ENCODE results near the gene TRMT44. TPM values are rescaled to one million over a fixed set of nuclear protein-coding genes. Genes with fewer than 3 reads are reported as not detected.
"Not testable (repeated sequence)": the region's sequence is repeated elsewhere in the genome, so short reads cannot be mapped to it uniquely, and the experiment has no call there.

The TRMT44 gene
- total RNA-seq, 1 donor from 2014 or later = 7.4 TPM

GRCh38 chr4:8405516-8405875 is 35.1 kb upstream of the TRMT44 start:
- no peak for DNase-seq (ENCODE audit: low read depth in 2 of 2)

DNA sequence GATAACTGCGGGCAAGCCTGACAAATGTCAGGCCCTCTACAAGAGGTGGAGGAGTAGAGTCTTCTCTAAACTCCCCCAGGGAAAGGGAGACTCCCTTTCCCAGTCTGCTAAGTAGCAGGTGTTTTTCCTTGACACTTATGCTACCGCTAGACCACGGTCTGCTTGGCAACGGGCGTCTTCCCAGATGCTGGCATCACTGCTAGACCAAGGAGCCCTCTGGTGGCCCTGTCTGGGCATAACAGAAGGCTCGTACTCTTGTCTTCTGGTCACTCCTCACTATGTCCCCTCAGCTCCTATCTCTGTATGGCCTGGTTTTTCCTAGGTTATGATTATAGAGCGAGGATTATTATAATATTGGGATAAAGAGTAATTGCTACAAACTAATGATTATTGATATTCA is 33.7 kb upstream of the TRMT44 start:
- peak in 1 of 2 donors; percentile 32 for DNase-seq (ENCODE audit: low read depth in 2 of 2)

- DNase-seq (ENCODE audit: low read depth in 2 of 2) = no peak
These were observed 33.3 kb upstream of the TRMT44 start for GRCh38 chr4:8407316-8407715.

GRCh38 chr4:8407756-8408155 is 32.8 kb upstream of the TRMT44 start:
- no peak for DNase-seq (ENCODE audit: low read depth in 2 of 2)

DNA sequence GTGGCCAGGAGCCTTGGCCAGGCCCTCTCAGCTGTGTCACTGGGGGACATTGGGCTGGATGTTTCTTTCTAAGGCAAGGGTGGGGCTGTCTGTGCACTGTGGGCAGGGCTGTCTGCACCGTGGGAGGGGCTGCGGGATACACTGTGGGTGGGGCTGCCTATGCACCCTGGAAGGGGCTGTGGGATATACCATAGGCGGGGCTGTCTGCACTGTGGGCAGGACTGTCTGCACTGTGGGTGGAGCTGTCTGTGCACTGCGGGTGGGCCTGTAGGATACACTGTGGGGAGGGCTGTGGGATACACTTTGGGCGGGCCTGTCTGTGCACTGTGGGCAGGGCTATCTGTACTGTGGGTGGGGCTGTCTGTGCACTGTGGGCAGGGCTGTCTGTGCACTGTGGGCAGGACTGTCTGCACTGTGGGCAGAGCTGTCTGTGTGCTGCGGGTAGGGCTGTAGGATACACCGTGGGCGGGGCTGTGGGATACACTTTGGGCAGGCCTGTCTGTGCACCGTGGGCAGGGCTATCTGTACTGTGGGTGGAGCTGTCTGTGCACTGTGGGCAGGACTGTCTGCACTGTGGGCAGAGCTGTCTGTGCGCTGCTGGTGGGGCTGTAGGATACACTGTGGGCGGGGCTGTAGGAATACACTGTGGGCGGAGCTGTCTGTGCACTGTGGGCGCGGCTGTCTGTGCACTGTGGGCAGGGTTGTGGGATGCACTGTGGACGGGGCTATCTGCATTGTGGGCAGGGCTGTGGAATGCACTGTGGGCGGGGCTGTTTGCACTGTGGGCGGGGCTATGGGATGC is 31.1 kb upstream of the TRMT44 start:
- no peak for DNase-seq (ENCODE audit: low read depth in 2 of 2)

DNA sequence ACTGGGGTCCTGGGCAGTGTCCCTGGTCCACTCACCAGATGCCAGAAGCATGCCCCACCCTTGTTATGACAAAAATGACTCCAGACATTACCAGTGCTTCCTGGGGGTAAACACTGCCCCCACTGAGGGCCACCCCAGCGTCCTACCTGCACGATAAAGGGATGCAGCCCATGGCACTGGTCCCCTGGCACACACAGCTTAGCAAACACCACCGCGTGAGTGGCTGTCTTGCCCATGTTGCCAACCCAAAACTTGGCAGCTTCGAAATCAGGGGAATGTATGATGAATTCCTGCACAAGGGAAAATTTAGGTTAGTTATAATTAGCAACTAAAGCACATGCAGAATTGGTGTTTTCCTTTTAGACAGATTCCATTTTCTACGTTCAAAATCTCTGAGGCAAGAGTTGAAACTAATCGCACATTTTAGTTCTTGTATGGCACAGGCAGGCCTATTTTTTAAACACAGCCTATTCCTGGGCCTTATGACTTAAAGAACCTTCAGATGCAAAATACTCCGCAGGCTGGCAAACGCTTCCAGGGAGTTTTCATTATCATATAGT is 30.4 kb upstream of the TRMT44 start:
- DNase-seq (ENCODE audit: low read depth in 2 of 2) = no peak

DNA sequence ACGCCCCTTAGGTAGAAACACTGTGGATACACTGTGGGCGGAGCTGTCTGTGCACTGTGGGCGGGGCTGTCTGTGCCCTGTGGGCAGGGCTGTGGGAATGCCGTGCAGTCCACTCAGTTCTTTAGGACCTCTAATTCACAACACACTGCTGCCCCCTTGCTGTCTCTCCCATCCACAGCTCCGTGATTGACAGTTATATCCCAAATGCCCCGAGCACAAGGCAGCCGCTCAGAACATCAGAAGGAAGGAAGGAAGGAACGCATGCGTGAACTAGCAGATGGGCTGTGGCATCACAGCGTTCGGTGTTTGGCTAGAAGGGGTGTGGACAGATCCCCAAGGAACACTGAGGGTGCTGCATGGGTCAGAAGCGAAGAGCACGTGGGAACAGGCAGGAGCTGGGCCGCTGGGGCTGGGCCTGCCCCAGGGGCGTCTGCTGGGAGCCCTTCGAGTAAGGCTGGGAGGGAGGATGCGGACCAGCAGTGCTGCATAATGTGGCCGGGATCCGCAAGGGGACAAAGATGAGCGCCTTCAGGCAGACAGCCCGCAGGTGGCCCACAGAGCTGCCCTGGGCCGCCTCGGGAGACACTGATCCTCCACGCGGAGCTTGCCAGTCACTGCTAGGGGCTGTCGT is 29.8 kb upstream of the TRMT44 start:
- DNase-seq (ENCODE audit: low read depth in 2 of 2) = peak; percentile 88 to 94

GRCh38 chr4:8411351-8412180 is 29.0 kb upstream of the TRMT44 start:
- DNase-seq (ENCODE audit: low read depth in 2 of 2) = no peak

DNA sequence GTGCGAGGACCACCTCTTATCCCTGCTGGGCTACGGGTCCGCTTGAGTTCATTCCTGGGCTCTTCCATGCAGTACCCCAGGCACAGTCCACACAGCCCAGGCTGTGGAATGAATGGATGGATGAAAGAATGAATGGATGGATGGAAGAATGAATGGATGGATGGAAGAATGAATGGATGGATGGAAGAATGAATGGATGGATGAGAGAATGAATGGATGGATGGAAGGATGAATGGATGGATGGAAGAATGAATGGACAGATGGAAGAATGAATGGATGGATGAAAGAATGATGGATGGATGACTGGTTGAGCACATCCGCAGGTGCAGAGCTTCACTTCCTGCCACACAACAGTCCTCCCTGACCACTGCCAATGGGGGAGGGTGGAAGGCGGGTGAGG is 28.3 kb upstream of the TRMT44 start:
- DNase-seq (ENCODE audit: low read depth in 2 of 2) = no peak

GRCh38 chr4:8414377-8414776 is 26.2 kb upstream of the TRMT44 start:
- DNase-seq (ENCODE audit: low read depth in 2 of 2) = no peak

- no peak for DNase-seq (ENCODE audit: low read depth in 2 of 2)
These were observed 23.4 kb upstream of the TRMT44 start for GRCh38 chr4:8417071-8417614.

DNA sequence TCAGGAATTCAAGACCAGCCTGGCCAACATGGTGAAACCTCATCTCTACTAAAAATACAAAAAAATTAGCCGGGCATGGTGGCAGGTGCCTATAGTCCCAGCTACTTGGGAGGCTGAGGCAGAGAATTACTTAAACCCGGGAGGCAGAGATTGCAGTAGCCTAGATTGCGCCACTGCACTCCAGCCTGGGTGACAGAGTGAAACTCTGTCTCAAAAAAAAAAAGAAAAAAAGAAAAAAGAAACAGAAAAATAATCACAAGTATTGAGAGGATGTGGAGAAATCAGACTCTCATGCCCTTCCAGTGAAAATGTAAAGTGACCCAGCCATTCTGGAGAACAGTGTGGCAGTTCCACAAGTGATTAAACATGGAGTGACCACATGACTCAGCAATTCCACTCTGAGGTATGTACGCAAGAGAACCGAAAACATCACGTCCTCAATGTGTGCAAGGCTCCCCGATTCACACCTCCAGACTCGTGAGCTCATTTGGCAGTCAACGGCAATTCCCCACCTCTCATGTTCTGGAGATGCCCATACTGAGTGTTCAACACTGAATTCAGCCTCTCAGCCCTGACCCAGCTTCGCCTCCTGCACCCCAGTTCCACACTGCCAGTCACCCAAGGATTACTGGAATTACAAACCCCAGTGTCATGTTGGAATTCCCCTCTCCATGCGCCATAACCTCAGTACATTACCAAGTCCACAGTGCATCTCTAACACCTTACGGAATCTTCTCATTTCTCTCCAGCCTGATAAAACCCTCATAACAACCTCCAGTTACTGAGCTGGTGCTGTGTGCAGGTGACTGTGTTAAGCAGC is 21.1 kb upstream of the TRMT44 start:
- no peak for DNase-seq (ENCODE audit: low read depth in 2 of 2)

GRCh38 chr4:8420151-8420550 is 20.4 kb upstream of the TRMT44 start:
- DNase-seq (ENCODE audit: low read depth in 2 of 2) = not testable (repeated sequence)

DNA sequence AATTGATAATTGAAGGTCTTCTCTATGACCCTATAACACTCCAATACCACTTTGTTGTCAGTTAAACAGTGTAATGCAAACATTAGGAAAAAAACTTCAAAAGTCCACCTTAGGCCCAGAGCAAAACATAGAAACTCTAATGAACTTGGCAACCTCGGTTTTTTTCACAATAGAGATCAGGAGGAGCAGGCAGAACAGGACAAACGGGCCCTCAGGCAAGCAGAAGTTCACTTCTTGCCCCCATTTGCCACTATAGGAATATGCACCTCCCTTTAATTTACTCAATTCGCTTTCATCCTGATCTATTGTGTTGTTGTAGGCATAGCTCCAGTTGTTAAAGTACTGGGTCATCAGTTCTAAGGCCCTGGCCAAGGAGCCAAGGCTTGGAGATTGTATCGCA is 18.2 kb upstream of the TRMT44 start:
- DNase-seq (ENCODE audit: low read depth in 2 of 2) = no peak

DNA sequence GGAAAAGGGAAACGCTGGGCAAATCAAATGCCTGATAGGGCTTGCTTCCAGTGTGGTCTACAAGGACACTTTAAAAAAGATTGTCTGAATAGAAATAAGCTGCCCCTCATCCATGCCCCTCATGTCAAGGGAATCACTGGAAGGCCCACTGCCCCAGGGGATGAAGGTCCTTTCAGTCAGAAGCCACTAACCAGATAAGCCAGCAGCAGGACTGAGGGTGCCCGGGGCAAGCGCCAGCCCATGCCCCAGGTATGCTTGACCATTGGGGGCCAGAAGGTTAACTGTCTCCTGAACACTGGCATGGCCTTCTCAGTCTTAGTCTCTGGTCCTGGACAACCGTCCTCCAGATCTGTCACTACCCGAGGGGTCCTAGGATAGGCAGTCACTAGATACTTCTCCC is 17.8 kb upstream of the TRMT44 start:
- no peak for DNase-seq (ENCODE audit: low read depth in 2 of 2)

DNA sequence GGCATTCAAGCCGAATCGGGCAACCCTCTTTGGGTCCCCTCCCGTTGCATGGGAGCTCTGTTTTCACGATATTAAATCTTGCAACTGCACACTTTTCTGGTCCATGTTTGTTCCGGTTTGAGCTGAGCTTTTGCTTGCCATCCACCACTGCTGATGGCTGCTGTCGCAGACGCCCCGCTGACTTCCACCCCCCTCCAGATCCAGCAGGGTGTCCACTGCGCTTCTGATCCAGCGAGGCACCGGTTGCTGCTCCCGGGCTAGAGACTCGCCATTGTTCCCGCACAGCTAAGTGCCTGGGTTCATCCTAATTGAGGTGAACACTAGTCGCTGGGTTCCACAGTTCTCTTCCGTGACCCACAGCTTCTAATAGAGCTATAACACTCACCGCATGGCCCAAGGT is 13.3 kb upstream of the TRMT44 start:
- DNase-seq (ENCODE audit: low read depth in 2 of 2) = no peak

GRCh38 chr4:8427761-8428287 is 12.8 kb upstream of the TRMT44 start:
- peak; percentile 26 to 35 for DNase-seq (ENCODE audit: low read depth in 2 of 2)

- peak; percentile 65 to 89 for DNase-seq (ENCODE audit: low read depth in 2 of 2)
These were observed 12.1 kb upstream of the TRMT44 start for GRCh38 chr4:8428288-8429097.

GRCh38 chr4:8431553-8431952 is 9.0 kb upstream of the TRMT44 start:
- no peak for DNase-seq (ENCODE audit: low read depth in 2 of 2)

DNA sequence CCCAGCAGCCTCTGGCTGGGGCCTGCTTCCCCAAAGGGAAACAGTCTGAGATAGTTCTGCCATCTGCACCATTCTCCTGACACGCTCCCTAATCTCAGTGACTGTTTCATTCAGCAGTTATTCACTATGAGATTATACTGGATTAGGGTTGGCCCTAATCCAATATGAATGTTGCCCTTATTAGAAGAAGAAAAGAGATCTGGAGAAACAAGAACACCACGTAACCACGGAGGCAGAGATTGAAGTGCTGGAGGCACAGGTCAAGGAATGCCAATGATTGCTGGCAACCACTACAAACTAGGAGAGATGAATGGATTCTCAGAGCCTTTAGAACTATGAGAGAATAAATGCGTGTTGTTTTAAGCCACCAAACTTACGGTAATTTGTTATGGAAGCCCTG is 7.4 kb upstream of the TRMT44 start:
- no peak for DNase-seq (ENCODE audit: low read depth in 2 of 2)
